ENCODE results near the gene IGFN1.
"Not testable (repeated sequence)": the region's sequence is repeated elsewhere in the genome, so short reads cannot be mapped to it uniquely, and the experiment has no call there.

IGFN1 gene

GRCh38 chr1:201156346-201156745 lies 34.3 kb upstream of the IGFN1 start:
- ATAC-seq (ENCODE audit: insufficient read depth, low read depth): no peak
- Histone ChIP-seq H3K36me3 (ENCODE audit: insufficient read depth, low read length) (peaks cover 9% of the 10 kb centered on the region), H4K20me1 (ENCODE audit: insufficient read depth, low read length) (no peaks in the 10 kb centered on the region), H3K4me2 (ENCODE audit: insufficient read depth, low read length) (no peak overlapping the region), H3K27me3 (ENCODE audit: insufficient read depth, low read length, poor library complexity) (peaks cover 4% of the 10 kb centered on the region), H3K4me3 (ENCODE audit: low read depth in 1 of 2, low read length in 2 of 2) (no peak overlapping the region), H3K4me1 (ENCODE audit: insufficient read depth, low read length) (peaks cover 22% of the 10 kb centered on the region), H3K79me2 (ENCODE audit: insufficient read depth, low read length) (peaks cover 7% of the 10 kb centered on the region), H3K27ac (ENCODE audit: low read length) (no peak overlapping the region), H3K9ac (ENCODE audit: low read depth, low read length) (no peak overlapping the region), H2AFZ (ENCODE audit: low read depth, low read length) (no peak overlapping the region), H3K9me3 (ENCODE audit: insufficient read depth, low read length, severe bottlenecking) (no peaks in the 10 kb centered on the region)
- TF ChIP-seq EZH2 (IDR thresholded peaks at IDR 0.05; ENCODE audit: borderline replicate concordance, low read depth, low read length, severe bottlenecking) (no peak), CTCF (IDR thresholded peaks at IDR 0.05; ENCODE audit: borderline replicate concordance, extremely low read depth, low read length, poor library complexity, severe bottlenecking) (no peak)
- DNase-seq: no peak

GRCh38 chr1:201156819-201157218 lies 33.8 kb upstream of the IGFN1 start:
- no peaks in the 10 kb centered on the region for H4K20me1 ChIP-seq (ENCODE audit: insufficient read depth, low read length)
- H3K9ac ChIP-seq (ENCODE audit: low read depth, low read length): no peak overlapping the region
- TF ChIP-seq CTCF (IDR thresholded peaks at IDR 0.05; ENCODE audit: borderline replicate concordance, extremely low read depth, low read length, poor library complexity, severe bottlenecking) (no peak), EZH2 (IDR thresholded peaks at IDR 0.05; ENCODE audit: borderline replicate concordance, low read depth, low read length, severe bottlenecking) (no peak)
- H3K9me3 ChIP-seq (ENCODE audit: insufficient read depth, low read length, severe bottlenecking): no peaks in the 10 kb centered on the region
- H2AFZ ChIP-seq (ENCODE audit: low read depth, low read length): no peak overlapping the region
- peaks cover 4% of the 10 kb centered on the region for H3K27me3 ChIP-seq (ENCODE audit: insufficient read depth, low read length, poor library complexity)
- peaks cover 7% of the 10 kb centered on the region for H3K79me2 ChIP-seq (ENCODE audit: insufficient read depth, low read length)
- H3K4me1 ChIP-seq (ENCODE audit: insufficient read depth, low read length): peaks cover 22% of the 10 kb centered on the region
- no peak overlapping the region for H3K4me2 ChIP-seq (ENCODE audit: insufficient read depth, low read length)
- DNase-seq (no peak), ATAC-seq (ENCODE audit: insufficient read depth, low read depth) (no peak)
- H3K27ac ChIP-seq (ENCODE audit: low read length): no peak overlapping the region
- H3K4me3 ChIP-seq (ENCODE audit: low read depth in 1 of 2, low read length in 2 of 2): no peak overlapping the region
- peaks cover 4% of the 10 kb centered on the region for H3K36me3 ChIP-seq (ENCODE audit: insufficient read depth, low read length)

- H3K9ac ChIP-seq (ENCODE audit: low read depth, low read length): no peak overlapping the region
- ATAC-seq (ENCODE audit: insufficient read depth, low read depth) (no peak), DNase-seq (no peak)
- H3K27ac ChIP-seq (ENCODE audit: low read length): no peak overlapping the region
- H2AFZ ChIP-seq (ENCODE audit: low read depth, low read length): no peak overlapping the region
- peaks cover 4% of the 10 kb centered on the region for H3K27me3 ChIP-seq (ENCODE audit: insufficient read depth, low read length, poor library complexity)
- TF ChIP-seq EZH2 (IDR thresholded peaks at IDR 0.05; ENCODE audit: borderline replicate concordance, low read depth, low read length, severe bottlenecking) (no peak), CTCF (IDR thresholded peaks at IDR 0.05; ENCODE audit: borderline replicate concordance, extremely low read depth, low read length, poor library complexity, severe bottlenecking) (no peak)
- no peaks in the 10 kb centered on the region for H3K9me3 ChIP-seq (ENCODE audit: insufficient read depth, low read length, severe bottlenecking)
- H3K79me2 ChIP-seq (ENCODE audit: insufficient read depth, low read length): peaks cover 7% of the 10 kb centered on the region
- H3K36me3 ChIP-seq (ENCODE audit: insufficient read depth, low read length): no peaks in the 10 kb centered on the region
- H3K4me3 ChIP-seq (ENCODE audit: low read depth in 1 of 2, low read length in 2 of 2): no peak overlapping the region
- no peaks in the 10 kb centered on the region for H4K20me1 ChIP-seq (ENCODE audit: insufficient read depth, low read length)
- peaks cover 15% of the 10 kb centered on the region for H3K4me1 ChIP-seq (ENCODE audit: insufficient read depth, low read length)
- no peak overlapping the region for H3K4me2 ChIP-seq (ENCODE audit: insufficient read depth, low read length)
Measured at GRCh38 chr1:201157949-201158348, 32.7 kb upstream of the IGFN1 start.

- DNase-seq; H3K79me2 ChIP-seq (ENCODE audit: insufficient read depth, low read length); H3K4me1 ChIP-seq (ENCODE audit: insufficient read depth, low read length); H3K36me3 ChIP-seq (ENCODE audit: insufficient read depth, low read length); H2AFZ ChIP-seq (ENCODE audit: low read depth, low read length); H4K20me1 ChIP-seq (ENCODE audit: insufficient read depth, low read length); H3K4me3 ChIP-seq (ENCODE audit: low read depth in 1 of 2, low read length in 2 of 2); H3K4me2 ChIP-seq (ENCODE audit: insufficient read depth, low read length); H3K9me3 ChIP-seq (ENCODE audit: insufficient read depth, low read length, severe bottlenecking); H3K27ac ChIP-seq (ENCODE audit: low read length); H3K9ac ChIP-seq (ENCODE audit: low read depth, low read length); ATAC-seq (ENCODE audit: insufficient read depth, low read depth): not testable (repeated sequence)
- H3K27me3 ChIP-seq (ENCODE audit: insufficient read depth, low read length, poor library complexity): peaks cover 14% of the 10 kb centered on the region
Measured at GRCh38 chr1:201163036-201163435, 27.6 kb upstream of the IGFN1 start.
